Sigmoid colon (tissue), 7 donors: ENCODE measurements around the gene CHRNA4. TPM values are rescaled to one million over a fixed set of nuclear protein-coding genes. Genes with fewer than 3 reads are reported as not detected.

Experiments used
- DNase-seq: peaks from one replicate; pipeline ENCODE4 v3.0.0-alpha.2; 2019
- H3K27ac ChIP-seq, 4 donors: fragments of 200-600 bp; sonication (generic); one replicate each; pipeline ENCODE4 v1.5.1; 2016 to 2019; ENCODE audit warnings: mild to moderate bottlenecking in 1 of 4
- H3K27me3 ChIP-seq, 3 donors: fragments of 200-600 bp; sonication (generic); one replicate each; pipeline ENCODE4 v1.5.1; 2019; ENCODE audit warnings: mild to moderate bottlenecking in 1 of 3
- H3K36me3 ChIP-seq, 4 donors: fragments of 200-600 bp; sonication (generic); one replicate each; pipeline ENCODE4 v1.5.1; 2016 to 2019
- H3K4me1 ChIP-seq, 4 donors: fragments of 200-600 bp; sonication (generic); one replicate each; pipeline ENCODE4 v1.5.1; 2017 to 2019
- H3K4me3 ChIP-seq, 4 donors: fragments of 200-600 bp; sonication (generic); one replicate each; pipeline ENCODE4 v1.5.1; 2017 to 2019; ENCODE audit warnings: mild to moderate bottlenecking in 2 of 4, moderate library complexity in 1 of 4
- H3K9me3 ChIP-seq, 4 donors: fragments of 200-600 bp in 3 of 4; sonication (generic) in 3 of 4; one replicate each; pipeline versions ENCODE4 v1.5.1 to v1.6.1; 2013 to 2019
- EP300 ChIP-seq, 4 donors: sonication (generic); formaldehyde crosslinking; IDR thresholded peaks; one replicate each; pipeline ENCODE4 v1.6.1; 2017; ENCODE audit warnings: antibody characterized with exemption in 4 of 4
- POLR2A ChIP-seq, 2 donors: fragments of 450-650 bp; IDR thresholded peaks; one replicate each; pipeline ENCODE4 v1.6.1; 2016; ENCODE audit warnings: antibody characterized with exemption in 2 of 2, mild to moderate bottlenecking in 2 of 2, moderate library complexity in 2 of 2
- POLR2AphosphoS5 ChIP-seq, 4 donors: sonication (generic); formaldehyde crosslinking; IDR thresholded peaks; one replicate each; pipeline ENCODE4 v1.6.1; 2017; ENCODE audit warnings: antibody characterized with exemption in 4 of 4
- WGBS, 2 donors: extraction: QIAGEN DNeasy Blood & Tissue Kit; methylation state at CpG; one replicate each; pipeline ENCODE4 v1.1.7; 2013; 5-methylcytosine and 5-hydroxymethylcytosine counted together
- intact Hi-C: fragments of 100-400 bp; cut with DNase I; formaldehyde crosslinking; loops from one replicate; pipeline ENCODE4 v1.15.1; 2023
- polyA plus RNA-seq, 3 donors: library from polyadenylated mRNA; stranded (reverse); fragments of 200-250 nt; gene quantifications; one replicate each; pipeline ENCODE4 v1.2.3, GENCODE V29; 2013
- total RNA-seq, 4 donors: library from RNA; depleted of rRNA; stranded (reverse); fragments of >200 nt; gene quantifications; one replicate each; pipeline ENCODE4 v1.1.0, GENCODE V29; 2016
- TF ChIP-seq, protein P1 (sequence below), 4 experiments: fragments of 450-650 bp in 3 of 4; fragments of 200-600 bp in 1 of 4; IDR thresholded peaks; one replicate each; pipeline ENCODE4 v1.5.1; 2016 to 2019; ENCODE audit warnings: antibody characterized with exemption in 4 of 4, mild to moderate bottlenecking in 3 of 4, moderate library complexity in 2 of 4
- donor health status: healthy with polysubstance abuse.
- donor health status: Bipolar disorder and iron deficiency.
- donor health status: healthy.

CHRNA4 gene
- total and polyA plus RNA-seq, 7 donors, result 0.07 to 1.1 TPM; not detected in 5

DNA sequence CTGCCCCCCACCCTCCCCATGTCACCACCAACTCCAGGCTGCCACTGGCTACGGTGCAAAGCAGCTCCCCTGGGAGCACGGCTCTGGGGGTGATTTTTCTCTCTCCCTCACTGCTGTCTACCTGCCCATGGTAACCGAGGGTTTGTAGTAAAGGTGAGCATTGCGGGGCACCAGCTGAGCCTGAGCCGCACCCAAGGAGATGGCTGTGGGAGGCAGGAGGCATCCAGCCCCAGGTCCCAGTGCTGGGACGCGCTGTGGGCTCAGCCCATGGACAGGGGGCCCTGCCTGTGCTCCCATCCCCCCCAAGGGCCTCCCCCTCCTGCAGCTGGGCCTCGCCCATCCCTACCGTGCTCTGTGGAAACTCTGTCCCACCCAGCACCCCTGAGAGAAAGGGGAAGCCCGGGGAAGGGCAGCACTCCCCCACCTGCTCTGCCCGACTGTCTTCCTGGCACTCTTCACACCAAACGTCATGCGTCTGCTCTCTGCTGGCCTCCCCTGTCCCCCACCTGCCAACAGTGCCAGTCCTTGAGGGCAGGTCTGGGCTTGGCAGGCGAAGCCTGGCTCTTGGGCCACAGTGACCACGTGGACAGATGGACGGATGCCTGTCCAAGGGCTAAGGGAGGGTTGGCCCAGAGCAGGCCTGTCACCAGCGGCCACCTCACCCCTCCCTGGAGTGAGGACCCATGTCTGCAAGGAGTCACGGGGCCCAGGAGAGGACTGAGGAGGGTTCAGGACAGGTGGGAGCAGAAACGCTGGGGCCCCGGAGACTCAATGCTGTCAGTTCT is 3.8 kb upstream of the CHRNA4 start:
- TF ChIP-seq, protein P1, sequence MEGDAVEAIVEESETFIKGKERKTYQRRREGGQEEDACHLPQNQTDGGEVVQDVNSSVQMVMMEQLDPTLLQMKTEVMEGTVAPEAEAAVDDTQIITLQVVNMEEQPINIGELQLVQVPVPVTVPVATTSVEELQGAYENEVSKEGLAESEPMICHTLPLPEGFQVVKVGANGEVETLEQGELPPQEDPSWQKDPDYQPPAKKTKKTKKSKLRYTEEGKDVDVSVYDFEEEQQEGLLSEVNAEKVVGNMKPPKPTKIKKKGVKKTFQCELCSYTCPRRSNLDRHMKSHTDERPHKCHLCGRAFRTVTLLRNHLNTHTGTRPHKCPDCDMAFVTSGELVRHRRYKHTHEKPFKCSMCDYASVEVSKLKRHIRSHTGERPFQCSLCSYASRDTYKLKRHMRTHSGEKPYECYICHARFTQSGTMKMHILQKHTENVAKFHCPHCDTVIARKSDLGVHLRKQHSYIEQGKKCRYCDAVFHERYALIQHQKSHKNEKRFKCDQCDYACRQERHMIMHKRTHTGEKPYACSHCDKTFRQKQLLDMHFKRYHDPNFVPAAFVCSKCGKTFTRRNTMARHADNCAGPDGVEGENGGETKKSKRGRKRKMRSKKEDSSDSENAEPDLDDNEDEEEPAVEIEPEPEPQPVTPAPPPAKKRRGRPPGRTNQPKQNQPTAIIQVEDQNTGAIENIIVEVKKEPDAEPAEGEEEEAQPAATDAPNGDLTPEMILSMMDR (IDR thresholded peaks at IDR 0.05), result no peak
- Histone ChIP-seq H3K27me3 (peaks cover 24 to 81% (median 40%) of the 10 kb centered on the region in 3 donors), H3K36me3 (no peaks in the 10 kb centered on the region)

DNA sequence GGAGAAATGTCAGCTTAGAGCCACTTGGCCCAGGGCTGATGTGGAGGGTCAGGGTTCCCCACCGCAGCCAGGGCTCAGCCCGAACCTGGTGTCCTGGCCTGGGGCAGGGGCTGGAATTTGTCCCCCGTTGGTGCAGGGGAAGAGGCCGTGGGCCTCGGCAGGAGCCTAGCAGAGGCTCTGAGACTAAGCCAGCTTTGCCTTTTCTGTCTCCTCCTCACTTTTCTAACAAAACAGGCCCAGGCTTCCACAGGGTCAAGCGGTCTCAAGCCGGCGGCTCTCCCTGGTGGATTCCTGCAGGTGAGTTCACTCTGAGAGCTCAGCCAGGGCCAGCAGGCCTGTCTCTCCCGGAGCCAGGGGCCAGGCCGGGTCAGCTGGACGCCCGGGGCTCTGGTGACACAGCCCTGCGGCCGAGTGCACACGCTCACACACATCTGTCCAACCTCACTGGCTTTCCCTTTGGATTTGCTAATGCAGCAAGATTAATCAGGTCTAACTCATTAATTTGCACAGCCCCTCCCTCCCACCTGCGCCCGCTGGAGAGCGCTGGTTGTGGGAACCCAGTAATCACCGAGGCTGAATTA is 2.9 kb upstream of the CHRNA4 start:
- peaks cover 0 to 11% (median 8%) of the 10 kb centered on the region in 4 donors for H3K4me1 ChIP-seq
- no peaks in the 10 kb centered on the region for H3K9me3 ChIP-seq
- no peaks in the 10 kb centered on the region for H3K36me3 ChIP-seq
- H3K27ac ChIP-seq, result no peak overlapping the region
- no peak overlapping the region for H3K4me3 ChIP-seq
- no peak for TF ChIP-seq POLR2A (IDR thresholded peaks at IDR 0.05)
- no peak for TF ChIP-seq POLR2AphosphoS5 (IDR thresholded peaks at IDR 0.05)
- TF ChIP-seq, protein P1 (IDR thresholded peaks at IDR 0.05), result no peak
- TF ChIP-seq EP300 (IDR thresholded peaks at IDR 0.05), result no peak
- intact Hi-C loops, result no loop called here
- WGBS, 2 donors, result 74 to 82% methylated on average over 19 of the region's 19 CpGs
- DNase-seq, result no peak
- H3K27me3 ChIP-seq, result peaks cover 24 to 83% (median 47%) of the 10 kb centered on the region in 3 donors

More for the DNA sequence above, 3.8 kb upstream of the CHRNA4 start:
- whole genome bisulfite sequencing, 2 donors, result 57 to 72% methylated on average over 20 of the region's 20 CpGs
- DNase-seq, result no peak
- Histone ChIP-seq H3K4me1 (peaks cover 0 to 11% (median 8%) of the 10 kb centered on the region in 4 donors), H3K4me3 (no peak overlapping the region), H3K27ac (no peak overlapping the region), H3K9me3 (no peaks in the 10 kb centered on the region)
- intact Hi-C loops, result no loop called here

DNA sequence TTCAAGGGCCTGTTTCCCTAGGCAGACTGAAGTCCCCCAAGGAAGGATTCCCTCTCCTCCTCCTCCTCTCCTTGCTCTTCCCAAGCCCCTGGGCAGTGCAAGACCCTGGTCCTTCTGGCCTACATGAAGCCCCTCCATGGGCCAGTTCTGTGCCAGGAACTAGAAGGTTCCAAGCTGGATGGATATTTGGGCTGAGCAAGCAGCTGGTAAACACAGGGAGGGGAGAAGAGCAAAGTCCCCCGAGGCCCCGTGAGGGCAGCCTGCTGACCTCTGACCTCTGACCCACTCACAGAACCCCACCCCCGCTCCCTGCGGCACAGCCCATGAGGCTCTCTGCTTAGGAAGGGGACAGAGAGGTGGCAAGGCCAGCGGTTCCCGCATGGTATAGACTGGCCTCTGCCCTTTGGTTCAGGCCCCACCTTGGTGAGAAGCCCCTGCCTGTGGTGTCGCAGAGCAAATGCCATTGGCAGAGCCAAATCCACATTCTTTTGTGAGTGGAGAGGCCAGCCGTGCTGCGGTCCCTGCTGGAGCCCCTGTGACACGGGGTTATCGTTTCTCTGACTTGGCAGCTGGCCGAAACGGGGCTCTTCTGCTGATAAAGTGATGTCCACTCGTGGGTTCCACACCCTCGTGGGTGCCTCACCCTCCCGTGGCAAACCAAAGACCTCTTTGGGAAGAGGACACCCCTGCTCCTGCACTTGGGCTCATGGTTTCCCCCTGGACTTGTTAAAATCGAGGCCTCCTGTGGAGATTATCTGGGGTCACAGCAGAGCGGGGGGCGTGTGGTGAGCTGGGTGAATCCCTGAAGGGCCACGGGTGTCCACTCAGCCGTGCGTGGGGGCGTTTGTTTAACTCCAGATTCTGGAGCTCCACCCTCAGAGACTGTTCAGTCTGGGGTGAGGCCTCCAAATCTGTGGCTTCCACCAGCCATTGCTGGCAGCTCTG is 2.1 kb upstream of the CHRNA4 start:
- no peak for TF ChIP-seq EP300 (IDR thresholded peaks at IDR 0.05)

DNA sequence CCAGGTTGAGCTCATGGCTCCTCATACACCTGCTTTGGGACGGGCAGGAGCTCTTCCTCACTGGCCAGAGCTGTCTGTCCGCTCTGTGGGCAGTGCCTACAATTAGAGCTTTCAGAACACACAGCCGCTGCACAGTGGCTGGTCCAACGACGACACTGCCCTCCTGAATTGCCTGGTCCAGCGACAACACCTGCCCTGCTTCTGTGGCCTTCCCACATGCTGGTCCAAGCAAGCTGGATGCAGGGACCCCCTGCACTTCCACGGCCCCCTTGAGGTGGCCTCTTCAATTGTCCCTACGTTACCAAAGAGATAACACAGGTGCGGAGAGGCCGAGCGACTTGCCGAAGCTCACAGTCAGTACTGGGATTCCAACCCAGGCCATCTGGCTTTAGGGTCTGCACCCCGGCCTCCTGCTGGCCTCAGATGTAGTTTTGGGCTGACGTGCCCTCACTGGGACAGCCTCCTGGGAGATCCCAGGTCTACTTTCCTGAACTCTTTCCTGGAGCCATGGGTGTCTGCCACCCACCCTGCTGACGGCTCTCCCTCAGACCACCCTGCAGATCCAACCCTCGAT is 1.4 kb upstream of the CHRNA4 start:
- DNase-seq, result no peak
- TF ChIP-seq, protein P1 (IDR thresholded peaks at IDR 0.05), result no peak
- TF ChIP-seq POLR2AphosphoS5 (IDR thresholded peaks at IDR 0.05) (no peak), POLR2A (IDR thresholded peaks at IDR 0.05) (no peak), EP300 (IDR thresholded peaks at IDR 0.05) (no peak)
- intact Hi-C loops, result no loop called here
- Histone ChIP-seq H3K9me3 (no peaks in the 10 kb centered on the region), H3K27me3 (peaks cover 27 to 85% (median 61%) of the 10 kb centered on the region in 3 donors), H3K4me3 (no peak overlapping the region), H3K4me1 (peaks cover 0 to 11% (median 8%) of the 10 kb centered on the region in 4 donors), H3K36me3 (no peaks in the 10 kb centered on the region), H3K27ac (no peak overlapping the region)
- 45 to 66% methylated on average over 16 of the region's 16 CpGs for WGBS, 2 donors

More for the DNA sequence above, 2.1 kb upstream of the CHRNA4 start:
- Histone ChIP-seq H3K36me3 (no peaks in the 10 kb centered on the region), H3K27ac (no peak overlapping the region), H3K27me3 (peaks cover 27 to 85% (median 55%) of the 10 kb centered on the region in 3 donors), H3K4me3 (no peak overlapping the region), H3K4me1 (peaks cover 0 to 11% (median 8%) of the 10 kb centered on the region in 4 donors), H3K9me3 (no peaks in the 10 kb centered on the region)
- WGBS, 2 donors, result 54 to 68% methylated on average over 23 of the region's 23 CpGs
- intact Hi-C loops, result no loop called here
- no peak for DNase-seq
